Left lung (tissue), 10 donors: Measurements from ENCODE around the gene PRLR. TPM values are rescaled to one million over a fixed set of nuclear protein-coding genes. Genes with fewer than 3 reads are reported as not detected.
A peak's percentile ranks its signal among the peaks of the same experiment; 100 is the strongest.

Source experiments
- ATAC-seq: fragments of 200-7000 bp; cut with Tn5 transposase; one replicate; pipeline ENCODE4 v1.9.1; 2020; ENCODE audit warnings: moderate library complexity
- DNase-seq, 4 donors: peaks; one replicate each; pipeline ENCODE4 v3.0.0-alpha.2; 2013 to 2020
- H3K27ac ChIP-seq, 2 donors: fragments of 200-600 bp; sonication (generic) in 1 of 2; one replicate each; pipeline versions ENCODE4 v1.5.0 to v1.8.0; 2020 to 2021
- H3K27me3 ChIP-seq, 2 donors: fragments of 200-600 bp; sonication (generic) in 1 of 2; one replicate each; pipeline versions ENCODE4 v1.5.0 to v1.8.0; 2020 to 2021
- H3K36me3 ChIP-seq, 2 donors: fragments of 200-600 bp; sonication (generic) in 1 of 2; one replicate each; pipeline versions ENCODE4 v1.5.0 to v1.8.0; 2020 to 2021
- H3K4me1 ChIP-seq, 2 donors: fragments of 200-600 bp; one replicate each; pipeline ENCODE4 v1.8.0; 2021
- H3K4me3 ChIP-seq, 2 donors: fragments of 200-600 bp; sonication (generic) in 1 of 2; one replicate each; pipeline versions ENCODE4 v1.5.0 to v1.8.0; 2020 to 2021; ENCODE audit warnings: mild to moderate bottlenecking in 1 of 2
- H3K9me3 ChIP-seq, 2 donors: fragments of 200-600 bp; sonication (generic) in 1 of 2; one replicate each; pipeline versions ENCODE4 v1.5.0 to v1.8.0; 2020 to 2021
- intact Hi-C, 2 donors: fragments of 100-400 bp; cut with DNase I; formaldehyde crosslinking; loops; one replicate each; pipeline versions ENCODE4 v1.11.2 to v1.14.2; 2022
- polyA plus RNA-seq, 6 donors: library from polyadenylated mRNA; unstranded; fragments of 120-200 nt; gene quantifications; one replicate each; pipeline ENCODE4 v1.2.1, GENCODE V29; 2013; ENCODE audit not compliant: insufficient read length in 6 of 6
- total RNA-seq, 2 donors: library from RNA; stranded (reverse); fragmentation: NEBNext Ultra II Directional; extraction: Animal tissue kit (Norgen Biotek cat#: 25700); gene quantifications; one replicate each; pipeline ENCODE4 v1.2.1, GENCODE V29; 2021
- TF ChIP-seq, protein P1 (sequence below), 2 donors: fragments of 200-600 bp; sonication (generic) in 1 of 2; IDR thresholded peaks; one replicate each; pipeline versions ENCODE4 v1.5.0 to v1.8.0; 2021; ENCODE audit warnings: antibody characterized with exemption in 2 of 2
- donor health status: DM: no; HTN: yes; CAD: no.
- donor health status: DM: no; HTN: no; CAD: no.

The PRLR gene
- total and polyA plus RNA-seq, 8 donors = 0.84 to 4.1 (median 2.5) TPM

DNA sequence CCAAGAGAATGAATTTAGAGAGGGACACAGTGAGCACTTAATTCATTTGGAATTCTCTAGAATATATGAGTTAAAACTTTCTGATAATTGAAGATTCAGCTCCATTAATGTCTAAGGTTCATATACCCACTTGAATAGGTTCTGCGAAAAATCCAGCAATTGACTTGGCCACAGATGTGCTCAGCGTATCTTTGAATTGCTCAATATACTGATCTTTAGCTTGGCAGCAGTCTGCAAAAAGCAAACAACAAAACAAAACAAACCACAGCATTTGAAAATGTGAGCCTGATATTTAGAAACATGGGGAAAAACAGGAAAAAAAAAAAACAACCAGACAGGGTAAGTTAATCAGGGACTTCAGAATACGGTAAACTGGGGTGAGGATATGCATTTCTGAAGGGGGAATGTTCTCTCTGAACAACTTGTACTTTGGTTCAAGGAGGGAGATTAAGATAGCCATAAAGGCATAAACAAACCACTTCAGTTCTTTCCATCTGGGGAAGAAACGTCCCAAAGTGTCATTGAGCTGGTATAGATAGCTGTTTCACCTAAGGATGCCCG is 203.9 kb downstream of the PRLR start:
- no peak for ATAC-seq
- H3K9me3 ChIP-seq = no peaks in the 10 kb centered on the region
- no peaks in the 10 kb centered on the region for H3K27me3 ChIP-seq
- TF ChIP-seq, protein P1, sequence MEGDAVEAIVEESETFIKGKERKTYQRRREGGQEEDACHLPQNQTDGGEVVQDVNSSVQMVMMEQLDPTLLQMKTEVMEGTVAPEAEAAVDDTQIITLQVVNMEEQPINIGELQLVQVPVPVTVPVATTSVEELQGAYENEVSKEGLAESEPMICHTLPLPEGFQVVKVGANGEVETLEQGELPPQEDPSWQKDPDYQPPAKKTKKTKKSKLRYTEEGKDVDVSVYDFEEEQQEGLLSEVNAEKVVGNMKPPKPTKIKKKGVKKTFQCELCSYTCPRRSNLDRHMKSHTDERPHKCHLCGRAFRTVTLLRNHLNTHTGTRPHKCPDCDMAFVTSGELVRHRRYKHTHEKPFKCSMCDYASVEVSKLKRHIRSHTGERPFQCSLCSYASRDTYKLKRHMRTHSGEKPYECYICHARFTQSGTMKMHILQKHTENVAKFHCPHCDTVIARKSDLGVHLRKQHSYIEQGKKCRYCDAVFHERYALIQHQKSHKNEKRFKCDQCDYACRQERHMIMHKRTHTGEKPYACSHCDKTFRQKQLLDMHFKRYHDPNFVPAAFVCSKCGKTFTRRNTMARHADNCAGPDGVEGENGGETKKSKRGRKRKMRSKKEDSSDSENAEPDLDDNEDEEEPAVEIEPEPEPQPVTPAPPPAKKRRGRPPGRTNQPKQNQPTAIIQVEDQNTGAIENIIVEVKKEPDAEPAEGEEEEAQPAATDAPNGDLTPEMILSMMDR (IDR thresholded peaks at IDR 0.05) = no peak
- DNase-seq = peak in 1 of 4 donors; percentile 40
- no peaks in the 10 kb centered on the region for H3K36me3 ChIP-seq
- intact Hi-C loops = no loop called here
- H3K27ac ChIP-seq = no peak overlapping the region
- H3K4me1 ChIP-seq = no peaks in the 10 kb centered on the region
- H3K4me3 ChIP-seq = no peak overlapping the region

DNA sequence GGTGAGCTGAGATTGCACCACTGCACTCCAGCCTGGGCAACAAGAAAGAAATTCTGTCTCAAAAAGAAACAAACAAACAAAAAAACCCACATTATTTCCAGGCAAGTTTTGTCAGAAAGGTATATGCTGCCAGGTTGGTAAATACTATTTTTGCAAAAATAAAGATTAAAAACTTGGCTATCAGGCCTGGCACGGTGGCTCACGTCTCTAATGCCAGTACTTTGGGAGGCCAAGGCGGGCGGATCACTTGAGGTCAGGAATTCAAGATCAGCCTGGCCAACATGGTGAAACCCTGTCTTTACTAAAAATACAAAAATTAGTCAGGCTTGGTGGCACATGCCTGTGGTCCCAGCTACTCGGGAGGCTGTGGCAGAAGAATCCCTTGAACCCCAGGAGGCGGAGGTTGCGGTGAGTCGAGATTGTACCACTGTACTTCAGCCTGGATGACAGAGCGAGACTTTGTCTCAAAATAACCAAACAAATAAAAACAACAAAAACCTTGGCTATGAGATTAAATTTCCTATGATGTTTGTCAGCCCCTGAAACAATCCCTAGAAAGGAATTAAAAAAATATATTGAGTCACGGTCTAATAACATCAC is 205.3 kb downstream of the PRLR start:
- ATAC-seq (no peak), DNase-seq (no peak)
- Histone ChIP-seq H3K27ac (no peak overlapping the region), H3K36me3 (no peaks in the 10 kb centered on the region), H3K4me1 (no peaks in the 10 kb centered on the region), H3K4me3 (no peak overlapping the region), H3K9me3 (no peaks in the 10 kb centered on the region), H3K27me3 (no peaks in the 10 kb centered on the region)
- TF ChIP-seq, protein P1 (IDR thresholded peaks at IDR 0.05) = no peak
- intact Hi-C loops = no loop called here

DNA sequence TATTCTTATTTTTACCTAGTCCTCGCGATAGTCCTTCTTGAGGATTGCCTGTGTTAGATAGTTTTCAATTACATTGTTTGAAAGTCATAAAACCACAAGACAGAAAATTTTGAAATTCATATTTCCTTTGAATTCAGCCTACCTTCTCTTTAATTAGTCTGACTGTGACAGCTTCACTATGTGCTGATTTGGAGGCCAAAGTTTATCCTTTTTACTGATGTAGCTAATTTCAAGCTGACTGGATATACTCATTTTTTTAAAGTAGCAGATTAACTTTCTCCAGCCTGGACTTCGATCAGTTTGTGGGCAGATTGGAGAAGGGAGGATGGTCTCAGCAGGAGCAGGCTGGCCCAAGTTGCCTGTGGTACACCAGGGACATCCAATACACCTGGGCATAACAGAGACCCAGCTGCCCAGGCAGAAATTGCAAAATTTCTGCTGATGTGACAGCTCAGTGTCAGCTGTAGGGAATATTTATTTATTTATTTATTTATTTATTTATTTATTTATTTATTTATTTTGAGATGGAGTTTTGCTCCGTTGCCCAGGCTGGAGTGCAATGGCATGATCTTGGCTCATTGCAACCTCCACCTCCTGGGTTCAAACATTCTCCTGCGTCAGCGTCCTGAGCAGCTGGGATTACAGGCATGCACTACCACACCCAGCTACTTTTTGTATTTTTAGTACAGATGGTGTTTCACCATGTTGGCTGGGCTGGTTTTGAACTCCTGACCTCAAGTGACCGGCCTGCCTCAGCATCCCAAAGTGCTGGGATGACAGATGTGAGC is 206.7 kb downstream of the PRLR start:
- H3K4me3 ChIP-seq = no peak overlapping the region
- intact Hi-C loops = no loop called here
- H3K36me3 ChIP-seq = no peaks in the 10 kb centered on the region
- no peaks in the 10 kb centered on the region for H3K27me3 ChIP-seq
- DNase-seq = no peak
- TF ChIP-seq, protein P1 (IDR thresholded peaks at IDR 0.05) = no peak
- no peak for ATAC-seq
- H3K27ac ChIP-seq = no peak overlapping the region
- H3K9me3 ChIP-seq = no peaks in the 10 kb centered on the region
- no peaks in the 10 kb centered on the region for H3K4me1 ChIP-seq

DNA sequence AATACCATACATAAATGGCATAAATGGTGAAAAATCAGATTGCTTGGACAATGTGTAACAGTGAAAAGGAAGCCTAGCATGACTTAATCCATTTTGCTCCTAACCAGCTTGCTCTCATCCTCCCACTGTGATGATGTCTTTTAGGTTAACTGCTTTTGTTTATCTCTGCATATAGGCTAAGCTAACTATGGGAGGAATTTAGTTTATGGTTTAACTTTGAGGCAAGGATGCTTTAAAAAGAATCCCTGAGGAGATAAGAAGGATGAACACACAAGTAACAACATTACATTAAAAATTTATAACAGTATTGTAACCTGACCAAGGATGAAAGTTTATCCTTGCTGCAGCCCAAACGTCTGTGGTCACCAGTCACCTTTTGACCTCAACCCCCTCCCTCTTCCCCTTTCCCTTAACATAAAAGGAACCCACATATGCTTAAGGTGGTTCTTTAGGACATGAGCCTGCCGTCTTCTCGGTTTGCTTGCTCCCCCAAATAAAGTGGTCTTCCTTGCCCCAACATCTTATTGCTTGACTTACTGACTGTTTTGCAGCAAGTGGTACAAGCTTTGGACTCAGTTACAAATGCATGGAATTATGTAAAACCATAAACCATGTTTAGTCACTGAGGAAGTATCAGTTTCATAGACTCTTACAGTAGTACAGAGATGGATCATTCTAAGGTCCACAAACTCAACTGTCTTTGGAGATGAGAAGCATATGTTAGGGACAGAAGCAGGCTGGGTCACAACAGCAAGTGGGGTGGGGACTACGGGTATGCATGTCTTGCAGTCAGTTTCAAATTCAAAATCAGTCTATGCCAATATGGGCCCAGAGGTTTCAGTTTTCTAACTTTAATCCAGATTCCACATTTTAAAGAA is 213.9 kb downstream of the PRLR start:
- TF ChIP-seq, protein P1 (IDR thresholded peaks at IDR 0.05) = no peak
- intact Hi-C loops = no loop called here
- no peak for DNase-seq
- Histone ChIP-seq H3K27ac (no peak overlapping the region), H3K9me3 (no peaks in the 10 kb centered on the region), H3K4me1 (no peaks in the 10 kb centered on the region), H3K27me3 (no peaks in the 10 kb centered on the region), H3K36me3 (no peaks in the 10 kb centered on the region), H3K4me3 (no peak overlapping the region)
- ATAC-seq = no peak
